HG03135 (cell line): ENCODE results near the gene FZD2.

ENCODE experiments used
- ATAC-seq: cut with Tn5 transposase; IDR thresholded peaks from one replicate; pipeline ENCODE4 v1.9.1; 2021; ENCODE audit warnings: mild to moderate bottlenecking, moderate library complexity; ENCODE audit not compliant: unreplicated experiment

The FZD2 gene

DNA sequence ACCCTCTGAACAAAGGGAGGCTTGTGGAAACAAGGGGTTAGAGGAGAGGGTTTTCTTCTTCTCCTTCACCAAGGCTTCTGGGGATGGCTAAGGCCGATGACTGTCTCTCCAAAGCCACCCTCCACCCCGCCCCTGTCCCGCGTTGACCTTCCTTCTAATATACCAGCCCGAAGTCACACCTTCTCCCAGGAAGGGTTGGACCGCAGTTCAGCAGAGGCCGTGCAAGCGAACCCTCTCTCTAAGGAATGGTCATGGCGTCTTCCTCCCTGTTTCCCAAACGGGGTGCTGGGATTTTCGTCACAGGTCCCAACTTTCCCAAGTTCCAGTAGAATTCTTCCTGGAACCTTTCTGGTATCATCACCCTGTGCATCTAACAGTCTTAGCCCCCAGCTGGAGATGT, 49.4 kb downstream of the FZD2 start:
- ATAC-seq: no peak

DNA sequence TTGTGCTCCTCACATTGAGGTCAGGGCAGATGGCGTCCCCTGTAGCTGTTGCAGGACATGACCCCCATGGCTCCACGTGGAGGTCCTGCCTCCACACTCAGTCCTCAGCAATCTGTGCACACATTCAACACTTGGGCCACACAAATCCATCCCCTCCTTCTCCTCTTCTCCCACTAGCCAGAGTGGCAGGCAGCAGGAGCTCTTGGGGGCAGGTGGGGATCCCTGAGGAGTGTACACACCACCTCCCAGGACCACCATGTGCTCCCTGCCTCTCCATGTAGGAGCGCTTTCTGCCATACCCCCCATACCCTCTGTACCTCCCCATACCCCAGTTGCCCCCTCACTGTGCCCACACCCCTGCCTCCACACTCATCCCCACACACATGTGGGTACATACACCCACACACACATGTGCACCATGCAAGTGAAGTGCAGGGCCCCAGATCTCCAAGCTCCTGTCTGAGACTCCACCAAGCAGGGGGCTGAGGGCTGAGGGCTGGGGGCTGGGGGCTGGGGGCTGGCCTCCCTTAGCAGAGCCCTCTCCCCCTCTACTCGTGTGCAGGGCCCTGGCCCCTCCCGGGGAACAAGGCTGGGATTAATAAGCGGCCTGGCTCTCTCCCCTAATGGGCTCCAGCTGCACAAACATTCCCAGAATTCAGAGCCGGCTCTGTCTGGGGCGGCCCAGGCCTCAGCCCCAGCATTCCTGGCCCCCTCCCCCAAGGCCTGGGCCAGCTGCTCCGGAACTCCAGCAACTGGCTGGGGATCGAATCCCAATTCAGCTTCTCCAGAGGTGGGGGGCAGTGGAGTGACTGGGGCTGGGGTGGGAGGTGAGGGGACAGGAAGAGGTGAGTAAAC, 50.8 kb downstream of the FZD2 start:
- ATAC-seq: no peak

DNA sequence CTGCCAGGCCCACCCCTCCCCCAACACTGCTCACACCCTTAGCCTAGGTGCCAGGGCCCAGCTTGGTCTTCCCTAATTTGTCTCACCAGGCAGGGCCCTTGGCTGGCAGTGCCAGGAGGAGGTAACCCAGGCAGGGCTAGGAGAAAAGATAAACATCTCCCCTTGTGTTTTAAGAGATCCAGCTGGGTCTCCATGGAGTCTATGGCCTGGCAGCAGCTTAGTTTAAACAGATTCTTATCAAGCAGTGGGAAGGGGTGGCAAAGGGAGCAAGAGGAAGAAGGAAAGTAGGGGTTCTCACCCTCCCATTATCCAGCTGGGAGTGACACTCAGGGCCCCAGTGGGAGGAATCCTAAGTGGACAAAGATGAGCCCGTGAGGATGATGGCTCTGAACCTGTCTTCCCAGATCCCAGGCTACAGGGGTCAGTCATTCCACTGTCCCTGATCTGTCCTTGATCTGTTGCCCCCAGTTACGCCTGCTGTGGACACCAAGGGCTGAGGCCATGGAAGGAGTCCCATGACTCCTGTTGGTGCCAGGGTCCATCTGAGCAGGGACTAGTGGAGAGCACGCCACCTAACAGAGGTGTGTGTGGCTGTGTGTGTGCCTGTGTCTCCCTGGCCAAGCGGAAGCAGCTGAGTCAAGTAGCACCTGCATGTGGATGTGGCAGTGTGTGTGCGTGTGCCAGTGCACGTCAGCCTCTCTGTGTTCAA, 51.6 kb downstream of the FZD2 start:
- ATAC-seq: no peak

GRCh38 chr17:44610331-44610730, 53.0 kb downstream of the FZD2 start:
- no peak for ATAC-seq
